Right ventricle myocardium inferior (tissue), 1 donor: ENCODE measurements around the gene EPHB1. TPM values are rescaled to one million over a fixed set of nuclear protein-coding genes. Genes with fewer than 3 reads are reported as not detected.
"Not testable (repeated sequence)": the region's sequence is repeated elsewhere in the genome, so short reads cannot be mapped to it uniquely, and the experiment has no call there.

Experiments
- ATAC-seq: fragments of 200-7000 bp; cut with Tn5 transposase; one replicate; pipeline ENCODE4 v1.9.1; 2020; ENCODE audit warnings: mild to moderate bottlenecking, moderate library complexity
- DNase-seq: peaks from one replicate; pipeline ENCODE4 v3.0.0; 2021; ENCODE audit errors: missing footprints
- intact Hi-C: fragments of 100-400 bp; cut with DNase I; formaldehyde crosslinking; loops from one replicate; pipeline ENCODE4 v1.11.0; 2022
- total RNA-seq: library from RNA; stranded (reverse); fragmentation: NEBNext Ultra II Directional; extraction: Animal tissue kit (Norgen Biotek cat#: 25700); gene quantifications from one replicate; pipeline ENCODE4 v1.2.1, GENCODE V29; 2021
- donor health status: DM: no; HTN: yes; CAD: no; lungs with severe emphysema.

EPHB1 gene
- total RNA-seq, 1 donor from 2014 or later: 1.4 TPM

DNA sequence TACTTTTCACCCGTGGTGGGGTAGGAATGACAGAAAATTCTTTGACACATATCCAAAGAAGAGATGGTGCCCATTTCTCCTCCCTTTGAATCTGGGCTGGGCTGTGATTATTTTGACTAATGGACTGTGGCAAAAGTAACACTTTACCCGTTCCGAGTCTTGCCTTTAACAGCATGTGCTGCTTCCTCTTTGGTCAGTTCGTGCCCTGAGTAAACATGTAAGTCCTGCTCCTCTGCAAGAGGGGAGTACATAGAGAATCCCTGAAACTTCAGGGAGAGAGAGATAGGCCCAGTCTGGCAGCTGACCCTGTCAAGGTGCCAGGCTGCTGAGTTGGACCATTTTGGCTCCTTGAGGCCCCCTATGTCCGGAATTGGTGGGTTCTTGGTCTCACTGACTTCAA lies 243.1 kb downstream of the EPHB1 start:
- no peak for ATAC-seq
- no peak for DNase-seq
- intact Hi-C loops: no loop called here

DNA sequence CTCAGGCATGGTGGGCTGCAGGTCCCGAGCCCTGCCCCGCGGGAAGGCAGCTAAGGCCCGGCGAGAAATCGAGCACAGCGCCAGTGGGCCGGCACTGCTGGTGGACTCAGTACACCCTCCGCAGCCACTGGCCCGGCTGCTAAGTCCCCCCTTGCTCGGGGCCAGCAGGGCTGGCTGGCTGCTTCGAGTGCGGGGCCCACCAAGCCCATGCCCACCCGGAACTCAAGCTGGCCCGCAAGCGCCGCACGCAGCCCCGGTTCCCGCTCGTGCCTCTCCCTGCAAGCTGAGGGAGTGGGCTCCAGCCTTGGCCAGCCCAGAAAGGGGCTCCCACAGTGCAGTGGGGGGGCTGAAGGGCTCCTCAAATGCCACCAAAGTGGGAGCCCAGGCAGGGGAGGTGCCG lies 244.5 kb downstream of the EPHB1 start:
- intact Hi-C loops, ATAC-seq, DNase-seq: not testable (repeated sequence)

DNA sequence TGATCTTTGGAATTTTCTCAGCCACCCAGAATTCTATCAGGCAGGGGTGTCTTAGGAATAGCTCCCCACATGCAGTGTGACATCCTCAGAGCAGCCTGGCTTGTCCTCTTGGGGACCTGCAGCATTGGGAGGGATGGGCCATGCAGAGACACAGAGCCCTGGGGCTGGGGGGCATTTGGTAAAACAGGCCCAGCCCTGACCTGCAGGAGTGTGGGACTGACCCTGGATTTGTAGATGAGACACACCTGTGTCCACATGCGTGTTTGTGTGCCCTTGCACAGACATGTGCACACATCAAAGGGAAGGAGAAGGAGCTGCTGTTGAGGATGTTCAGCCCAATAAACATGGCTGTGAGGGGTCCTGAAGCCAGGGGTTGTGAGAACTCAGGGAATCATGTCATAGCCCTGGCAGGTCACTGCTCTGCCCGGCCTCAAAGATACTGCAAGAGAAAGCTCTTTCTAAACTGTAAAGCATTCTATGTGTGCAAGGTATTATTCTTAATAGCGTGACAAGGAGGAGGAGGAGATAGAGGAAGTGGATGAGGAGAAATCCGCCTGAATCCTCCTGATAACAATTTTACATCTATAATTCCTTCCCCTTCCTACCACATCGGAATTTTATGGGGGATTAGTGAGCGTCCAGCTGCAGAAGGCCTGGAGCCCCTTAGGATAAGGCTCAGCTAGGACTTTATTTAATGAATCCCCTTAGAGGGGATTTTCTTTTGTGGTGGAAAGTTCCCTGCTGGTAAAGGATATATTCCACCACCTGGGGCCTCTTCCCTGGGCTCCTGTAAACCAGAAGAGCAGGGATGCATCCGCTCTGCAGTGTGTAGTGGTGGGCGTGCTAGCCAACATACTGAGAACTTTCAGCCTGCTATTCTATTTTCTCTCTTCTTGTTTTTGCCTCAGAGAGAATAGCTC lies 245.5 kb downstream of the EPHB1 start:
- no peak for DNase-seq
- intact Hi-C loops: no loop called here
- ATAC-seq: no peak

DNA sequence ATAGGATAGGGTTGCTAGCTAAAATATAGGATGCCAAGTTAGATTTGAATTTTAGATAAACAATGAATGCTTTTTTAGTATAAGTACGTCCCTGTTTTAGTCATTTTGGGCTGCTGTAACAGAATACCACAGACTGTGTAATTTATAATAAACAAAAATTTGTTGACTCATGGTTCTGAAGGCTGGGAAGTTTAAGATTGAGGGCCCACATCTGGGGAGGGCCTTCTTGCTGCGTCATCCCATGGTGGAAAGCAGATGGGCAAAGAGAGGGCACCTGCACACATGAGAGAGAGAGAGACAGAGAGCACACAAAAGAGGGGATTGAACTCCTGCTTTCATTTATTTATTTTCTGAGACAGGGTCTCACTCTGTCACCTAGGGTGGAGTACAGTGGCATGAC lies 246.5 kb downstream of the EPHB1 start:
- DNase-seq: no peak
- ATAC-seq: no peak
- intact Hi-C loops: no loop called here

DNA sequence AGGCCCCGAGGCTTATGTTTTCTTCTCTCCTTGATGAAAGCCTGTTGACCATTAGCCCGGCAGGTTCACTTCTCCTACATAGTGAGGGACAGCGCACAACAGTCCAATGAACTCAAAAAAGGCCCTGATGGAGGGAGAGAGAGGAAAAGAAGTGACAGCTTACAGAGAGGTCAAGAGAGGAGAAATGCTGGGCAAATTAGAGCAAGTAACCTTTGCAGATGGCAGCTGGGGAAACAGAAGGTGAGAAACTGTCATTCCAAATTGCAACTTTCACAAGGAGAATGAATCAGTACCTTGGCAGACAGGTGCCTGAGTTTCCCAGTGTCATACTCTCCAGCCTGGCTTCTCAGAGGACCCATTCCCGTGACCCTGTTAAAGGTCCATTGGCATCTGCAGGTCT lies 252.0 kb downstream of the EPHB1 start:
- DNase-seq: no peak
- intact Hi-C loops: no loop called here
- no peak for ATAC-seq

DNA sequence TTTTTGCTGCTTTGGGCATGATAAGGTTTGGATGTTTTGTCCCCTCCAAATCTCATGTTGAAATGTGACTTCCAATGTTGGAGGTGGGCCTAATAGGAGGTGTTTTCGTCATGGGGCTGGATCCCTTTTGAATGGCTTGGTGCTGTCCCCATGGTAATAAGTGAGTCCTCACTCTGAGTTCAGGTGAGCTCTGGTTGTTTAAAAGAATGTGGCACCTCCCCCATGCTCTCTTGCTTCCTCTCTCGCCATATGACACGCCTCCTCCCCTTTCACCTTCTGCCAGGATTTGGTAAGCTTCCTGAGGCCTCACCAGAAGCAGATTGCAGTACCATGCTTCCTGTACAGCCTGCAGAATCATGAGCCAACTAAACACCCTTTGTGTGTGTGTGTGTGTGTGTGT lies 255.5 kb downstream of the EPHB1 start:
- no peak for DNase-seq
- intact Hi-C loops: no loop called here
- ATAC-seq: no peak

DNA sequence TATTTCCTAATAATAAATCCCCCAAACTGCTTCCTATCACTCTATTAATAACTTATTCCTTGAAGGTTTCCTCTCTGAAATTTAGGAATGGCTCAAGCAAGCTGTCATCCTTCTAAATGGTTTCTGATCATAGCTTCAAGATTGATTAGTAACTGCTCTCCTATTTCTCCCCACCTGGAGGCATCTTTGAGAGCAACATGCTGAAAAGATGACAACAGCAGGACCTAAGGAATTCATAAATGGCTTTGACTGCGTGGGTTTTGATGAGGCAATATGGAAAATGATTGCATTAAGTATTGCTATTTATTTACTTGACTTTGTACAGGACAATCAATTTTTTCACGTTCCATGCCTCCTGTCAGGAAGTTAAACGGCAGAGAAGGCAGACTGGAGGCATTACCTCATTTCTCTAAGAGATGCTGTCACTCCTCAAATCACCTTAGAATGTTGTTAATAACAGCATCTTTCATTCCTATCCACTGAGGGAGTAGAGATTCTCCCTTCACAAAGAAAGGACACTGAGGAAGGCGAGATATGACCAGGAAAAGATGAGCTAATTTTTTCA lies 256.4 kb downstream of the EPHB1 start:
- ATAC-seq (no peak), DNase-seq (no peak)
- intact Hi-C loops: no loop called here

DNA sequence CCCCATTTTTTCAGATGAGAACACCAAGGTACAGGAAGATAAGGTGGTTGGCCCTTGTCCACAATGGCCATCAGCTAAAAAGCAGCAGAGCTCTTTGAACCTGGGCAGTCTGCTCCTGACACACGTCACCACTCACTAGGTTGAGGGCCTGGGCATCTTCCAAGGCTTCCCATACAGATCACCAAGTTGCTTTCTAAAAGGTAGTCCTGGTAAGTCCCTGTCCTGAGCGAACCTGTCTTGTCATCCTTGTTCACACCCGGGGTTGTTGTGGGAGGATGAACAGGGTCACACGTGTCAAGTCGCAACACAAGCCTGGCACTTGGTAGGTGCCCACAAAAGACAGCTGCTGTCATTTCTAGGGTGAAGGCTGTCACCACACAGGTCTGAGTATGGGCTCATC lies 260.4 kb downstream of the EPHB1 start:
- intact Hi-C loops: no loop called here
- no peak for DNase-seq
- no peak for ATAC-seq

DNA sequence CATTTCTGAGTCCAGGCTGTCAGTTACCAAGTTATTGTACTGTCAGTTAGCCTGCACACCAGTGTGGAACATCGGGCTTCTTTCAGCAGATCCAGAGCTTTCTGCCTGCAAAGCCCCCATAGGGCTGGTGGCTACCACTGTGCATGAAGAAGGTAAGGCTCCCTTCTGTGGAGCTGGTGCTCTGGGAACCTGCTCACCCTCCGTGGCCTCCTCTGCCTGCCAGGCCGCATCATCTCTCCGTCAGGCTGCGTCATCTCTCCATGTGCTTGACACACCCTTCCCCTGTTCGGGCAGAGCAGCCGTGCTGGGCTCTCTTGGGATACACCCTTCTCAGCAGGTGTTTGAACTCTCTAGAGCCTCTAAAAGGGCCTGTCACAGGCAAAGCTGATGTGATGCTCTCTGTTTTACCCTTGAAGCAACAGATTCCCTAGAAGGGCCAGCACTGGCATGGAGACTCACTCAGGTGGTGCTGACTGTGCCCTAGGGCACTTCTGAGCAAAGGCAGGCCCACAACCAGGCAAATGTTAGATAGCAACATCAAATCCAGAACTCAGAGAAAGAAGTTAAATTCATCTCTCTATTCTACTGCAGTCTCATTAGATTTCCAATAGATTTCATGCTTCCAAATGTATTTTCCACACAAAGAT lies 261.1 kb downstream of the EPHB1 start:
- ATAC-seq (no peak), DNase-seq (no peak)
- intact Hi-C loops: no loop called here

DNA sequence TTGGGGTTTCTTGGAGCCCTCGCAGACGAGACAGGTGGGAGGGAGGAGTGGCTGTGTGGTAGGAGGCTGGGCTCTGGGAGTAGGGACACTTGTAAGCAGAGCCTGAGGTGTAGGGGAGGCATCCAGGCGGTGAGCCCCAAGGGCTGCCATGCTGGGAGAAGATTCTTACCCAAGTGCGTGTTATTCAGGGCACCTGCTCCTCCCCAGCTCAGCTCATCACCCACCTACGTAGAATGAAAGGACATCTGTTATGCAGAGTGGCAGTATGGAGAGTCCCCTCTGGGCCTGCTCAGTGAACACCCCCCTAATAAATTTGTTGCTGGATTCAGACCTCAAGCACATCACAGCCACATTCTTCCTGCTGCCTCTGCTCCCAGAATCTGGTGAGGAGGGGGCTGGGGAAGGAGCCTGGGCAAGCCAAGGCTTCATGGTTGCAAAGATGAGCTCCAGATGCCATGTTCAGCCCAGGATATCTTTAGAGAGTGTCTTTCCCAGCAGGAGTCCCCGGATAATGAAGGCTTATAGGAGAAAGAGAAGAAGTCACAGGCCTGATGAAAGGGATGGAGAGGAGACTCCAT lies 261.8 kb downstream of the EPHB1 start:
- no peak for DNase-seq
- intact Hi-C loops: no loop called here
- ATAC-seq: no peak

DNA sequence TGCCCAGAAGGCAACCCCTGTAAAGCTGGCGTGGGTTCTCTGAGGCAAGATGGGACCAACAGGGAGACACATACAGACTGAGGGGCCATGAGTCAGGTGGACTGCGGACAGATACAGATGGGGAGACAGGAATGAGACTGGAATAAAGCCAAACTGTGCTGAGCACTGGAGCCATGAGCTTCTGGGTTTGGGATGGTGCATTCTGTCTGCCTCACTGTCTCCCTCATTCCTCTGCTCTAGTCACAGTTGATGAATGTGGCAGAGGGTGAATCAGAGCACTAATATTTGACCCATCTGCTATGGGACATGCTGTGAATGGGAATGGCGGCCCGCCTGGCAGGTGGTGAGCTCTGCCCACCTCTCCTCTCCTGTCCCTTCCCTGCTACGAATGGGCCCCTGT lies 262.9 kb downstream of the EPHB1 start:
- DNase-seq: no peak
- no peak for ATAC-seq
- intact Hi-C loops: no loop called here

DNA sequence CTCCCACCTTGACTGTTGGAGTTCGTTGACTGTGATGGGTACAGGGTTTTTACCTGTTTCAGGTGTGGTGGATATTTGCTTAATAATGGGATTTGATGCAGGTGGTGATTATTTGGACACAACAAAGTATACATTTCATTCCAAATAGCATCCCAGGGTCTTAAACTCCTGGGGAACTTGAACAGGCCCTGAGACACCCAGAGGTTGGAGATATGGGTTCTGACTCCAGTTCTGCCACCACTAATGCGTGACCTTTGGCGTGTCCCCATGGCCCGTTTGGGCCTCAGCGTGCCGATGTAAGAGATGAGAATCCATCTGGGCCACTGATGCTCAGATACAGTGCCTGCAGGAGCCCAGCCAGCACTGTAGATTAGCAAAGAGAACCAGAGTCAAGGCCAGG lies 264.5 kb downstream of the EPHB1 start:
- no peak for ATAC-seq
- intact Hi-C loops: no loop called here
- DNase-seq: no peak

DNA sequence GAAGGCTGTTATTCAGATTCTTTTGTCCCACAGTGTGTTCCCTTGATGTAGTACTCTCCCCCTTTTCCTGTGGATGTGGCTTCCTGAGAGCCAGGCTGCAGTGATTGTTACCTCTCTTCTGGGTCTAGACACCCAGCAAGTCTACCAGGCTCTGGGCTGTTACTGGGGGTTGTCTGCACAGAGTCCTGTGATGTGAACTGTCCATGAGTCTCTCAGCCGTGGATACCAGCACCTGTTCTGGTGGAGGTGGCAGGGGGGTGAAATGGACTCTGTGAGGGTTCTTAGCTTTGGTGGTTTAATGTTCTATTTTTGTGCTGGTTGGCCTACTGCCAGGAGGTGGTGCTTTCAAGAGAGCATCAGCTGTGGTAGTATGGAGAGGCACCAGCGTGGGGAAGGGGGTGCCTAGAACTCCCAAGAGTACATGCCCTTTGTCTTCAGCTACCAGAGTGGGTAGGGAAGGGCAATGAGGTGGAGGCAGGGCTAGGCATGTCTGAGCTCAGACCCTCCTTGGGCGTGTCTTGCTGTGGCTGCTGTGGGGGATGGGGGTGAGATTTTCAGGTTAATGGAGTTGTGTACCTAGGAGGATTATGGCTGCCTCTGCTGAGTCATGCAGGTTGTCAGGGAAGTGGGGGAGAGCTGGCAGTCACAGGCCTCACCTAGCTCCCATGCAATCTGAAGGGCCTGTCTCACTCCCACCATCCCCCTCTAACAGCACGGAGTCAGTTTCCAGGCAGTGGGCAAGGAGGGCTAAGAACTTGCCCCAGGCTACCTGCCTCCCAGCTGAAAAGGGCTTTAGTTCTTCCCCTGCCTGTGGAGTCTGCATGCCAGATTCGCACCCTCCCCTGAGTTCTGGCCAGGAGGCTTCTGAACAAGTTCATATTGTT lies 272.0 kb downstream of the EPHB1 start:
- intact Hi-C loops, ATAC-seq: not testable (repeated sequence)

DNA sequence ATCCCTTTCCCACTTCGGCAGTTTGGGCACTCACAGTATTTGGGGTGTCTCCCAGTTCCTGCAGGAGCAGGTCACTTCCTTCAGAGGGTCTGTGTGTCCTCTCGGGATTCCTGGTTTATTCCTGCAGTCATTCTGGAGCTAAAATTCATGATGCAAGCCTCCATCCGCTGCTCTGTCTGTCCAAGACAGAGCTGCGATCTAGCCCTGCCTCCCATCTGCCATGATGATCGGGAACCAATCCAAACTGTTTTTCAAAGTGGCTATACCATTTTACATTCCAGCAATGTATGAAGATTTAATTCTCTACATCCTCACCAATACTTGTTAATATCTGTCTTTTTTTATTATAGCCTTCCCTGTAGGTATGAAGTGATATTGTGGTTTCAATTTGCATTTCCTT lies 273.0 kb downstream of the EPHB1 start:
- no peak for ATAC-seq
- intact Hi-C loops: no loop called here

More for the DNA sequence above, 272.0 kb downstream of the EPHB1 start:
- not testable (repeated sequence) for DNase-seq

DNA sequence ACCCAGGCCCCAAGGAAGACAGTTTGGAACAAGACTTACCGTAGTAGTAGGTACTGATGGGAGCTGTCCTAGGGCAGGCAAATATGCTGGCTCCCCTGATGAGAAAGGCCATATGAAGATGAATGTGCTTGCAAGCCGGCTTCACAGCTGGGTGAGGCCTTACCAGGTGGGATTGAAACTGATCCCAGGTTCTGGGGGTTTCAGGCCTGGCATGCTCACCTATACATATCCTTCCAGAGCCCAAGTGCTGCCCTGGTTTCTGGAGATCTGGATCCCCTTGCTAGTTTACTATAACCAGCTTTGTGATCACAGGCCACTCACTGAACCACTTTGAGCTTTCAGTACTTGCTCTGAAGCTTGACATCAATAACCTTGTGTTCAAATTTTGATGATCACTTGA lies 274.3 kb downstream of the EPHB1 start:
- DNase-seq: no peak
- intact Hi-C loops: no loop called here
- no peak for ATAC-seq

More for the DNA sequence above, 273.0 kb downstream of the EPHB1 start:
- DNase-seq: no peak

DNA sequence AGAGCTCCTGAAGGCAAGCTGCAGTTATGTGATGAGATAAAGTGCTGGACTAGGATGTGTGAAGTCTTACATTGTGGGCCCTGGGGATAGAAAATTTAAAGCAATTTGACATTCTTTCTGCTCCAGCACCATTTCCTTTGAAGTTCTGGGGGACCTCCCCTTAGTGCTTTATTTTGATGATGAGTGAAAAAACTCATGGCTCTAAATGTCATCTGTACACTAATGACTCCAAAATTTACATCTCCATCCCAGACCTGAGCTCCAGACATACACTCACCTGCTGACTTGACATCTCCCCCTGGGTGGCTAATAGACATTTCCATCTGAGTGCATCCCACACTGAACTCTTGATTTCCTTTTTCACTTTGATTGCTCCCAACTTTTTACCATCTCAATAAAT lies 276.4 kb downstream of the EPHB1 start:
- intact Hi-C loops: no loop called here
- ATAC-seq: no peak
- DNase-seq: no peak

DNA sequence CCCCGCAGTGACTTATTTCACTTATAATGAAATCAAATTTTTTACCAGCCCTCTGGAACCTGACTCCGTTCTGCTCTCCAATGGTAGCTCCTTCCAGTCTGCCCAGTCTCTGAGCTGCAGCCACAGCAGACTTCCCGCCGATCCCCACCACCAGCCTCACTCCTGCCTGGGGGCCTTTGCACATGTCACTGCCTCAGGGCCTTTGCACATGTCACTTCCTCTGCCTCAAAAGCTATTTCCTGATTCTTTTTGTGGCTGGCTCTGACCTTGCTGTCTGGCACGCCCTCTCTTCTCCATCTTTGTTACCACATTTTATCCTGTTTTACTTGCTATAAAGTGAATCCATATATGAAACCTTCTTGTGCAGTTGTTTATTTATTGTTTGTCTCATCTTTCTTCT lies 277.4 kb downstream of the EPHB1 start:
- DNase-seq: no peak
- no peak for ATAC-seq
- intact Hi-C loops: no loop called here

DNA sequence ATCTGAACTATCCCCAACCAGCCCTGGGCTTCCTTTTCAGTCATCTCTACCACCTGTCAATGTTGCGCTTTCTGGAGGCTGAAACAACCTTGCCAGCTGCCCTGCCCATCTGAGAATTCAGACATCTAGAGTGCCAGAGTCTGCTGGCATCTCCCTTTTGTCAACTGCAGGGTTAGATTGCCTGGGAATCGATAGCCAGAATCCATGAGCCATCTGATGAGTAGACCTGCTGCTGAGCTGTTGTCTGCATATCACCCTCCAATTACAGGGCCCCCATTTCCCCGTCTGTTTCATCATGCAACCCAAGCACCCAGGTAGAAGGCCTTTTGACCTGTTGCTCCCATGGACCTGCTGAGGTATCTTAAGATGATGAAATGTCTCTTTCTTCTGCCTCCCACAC lies 280.1 kb downstream of the EPHB1 start:
- ATAC-seq: no peak
- intact Hi-C loops: no loop called here

DNA sequence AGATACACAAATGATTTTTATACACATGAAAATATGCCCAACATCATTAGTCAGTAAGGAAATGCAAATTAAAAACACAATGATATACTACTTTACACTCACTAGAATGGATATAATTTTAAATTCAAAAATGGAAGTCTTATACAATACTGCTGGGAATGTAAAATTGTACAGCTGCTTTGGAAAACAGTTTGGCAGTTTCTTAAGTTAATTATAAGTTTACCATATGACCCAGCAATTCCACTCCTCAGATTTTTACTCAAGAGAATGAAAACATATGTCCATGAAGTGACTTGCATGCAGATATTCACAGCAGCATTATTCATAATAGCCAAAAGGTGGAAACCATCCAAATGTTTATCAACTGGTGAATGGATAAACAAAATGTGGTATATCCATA lies 281.3 kb downstream of the EPHB1 start:
- ATAC-seq: no peak
- DNase-seq: no peak
- intact Hi-C loops: no loop called here

More for the DNA sequence above, 280.1 kb downstream of the EPHB1 start:
- no peak for DNase-seq
